Rectal smooth muscle tissue (tissue), 1 donor: Measurements from ENCODE around the gene ETV6.

ENCODE experiments used
- H3K27ac ChIP-seq: one replicate; pipeline ENCODE4 v1.7.0; 2013; ENCODE audit warnings: low read depth, low read length, inconsistent platforms
- H3K27me3 ChIP-seq: one replicate; pipeline ENCODE4 v1.7.0; 2013; ENCODE audit warnings: low read length; ENCODE audit not compliant: control insufficient read depth, insufficient read depth
- H3K36me3 ChIP-seq: one replicate; pipeline ENCODE4 v1.7.0; 2013; ENCODE audit warnings: low read length; ENCODE audit not compliant: control insufficient read depth, insufficient read depth
- H3K4me1 ChIP-seq: one replicate; pipeline ENCODE4 v1.7.0; 2013; ENCODE audit warnings: low read length; ENCODE audit not compliant: control insufficient read depth, insufficient read depth
- H3K4me3 ChIP-seq: one replicate; pipeline ENCODE4 v1.7.0; 2013; ENCODE audit warnings: low read length
- H3K9ac ChIP-seq: one replicate; pipeline ENCODE4 v1.7.0; 2013; ENCODE audit warnings: low read length

ETV6 gene

GRCh38 chr12:11704089-11704488, 54.6 kb downstream of the ETV6 start:
- Histone ChIP-seq H3K9ac (no peak overlapping the region), H3K27me3 (no peaks in the 10 kb centered on the region), H3K4me3 (no peak overlapping the region), H3K4me1 (peaks cover 36% of the 10 kb centered on the region), H3K27ac (peak overlapping the region; percentile 42), H3K36me3 (no peaks in the 10 kb centered on the region)

- Histone ChIP-seq H3K4me1 (peaks cover 39% of the 10 kb centered on the region), H3K27ac (peak overlapping the region; percentile 87), H3K9ac (no peak overlapping the region), H3K4me3 (no peak overlapping the region), H3K36me3 (no peaks in the 10 kb centered on the region), H3K27me3 (no peaks in the 10 kb centered on the region)
Measured at GRCh38 chr12:11705010-11705409, 55.5 kb downstream of the ETV6 start.

- no peak overlapping the region for H3K9ac ChIP-seq
- no peaks in the 10 kb centered on the region for H3K27me3 ChIP-seq
- H3K4me1 ChIP-seq: peaks cover 40% of the 10 kb centered on the region
- H3K4me3 ChIP-seq: no peak overlapping the region
- no peaks in the 10 kb centered on the region for H3K36me3 ChIP-seq
- H3K27ac ChIP-seq: peak overlapping the region; percentile 87
Measured at GRCh38 chr12:11706509-11707379, 57.3 kb downstream of the ETV6 start.

GRCh38 chr12:11707535-11707934, 58.1 kb downstream of the ETV6 start:
- no peaks in the 10 kb centered on the region for H3K36me3 ChIP-seq
- peaks cover 41% of the 10 kb centered on the region for H3K4me1 ChIP-seq
- H3K27ac ChIP-seq: peak overlapping the region; percentile 87
- H3K27me3 ChIP-seq: no peaks in the 10 kb centered on the region
- H3K9ac ChIP-seq: no peak overlapping the region
- H3K4me3 ChIP-seq: no peak overlapping the region

GRCh38 chr12:11709513-11709912, 60.0 kb downstream of the ETV6 start:
- H3K4me3 ChIP-seq: no peak overlapping the region
- peaks cover 44% of the 10 kb centered on the region for H3K4me1 ChIP-seq
- no peaks in the 10 kb centered on the region for H3K36me3 ChIP-seq
- H3K27me3 ChIP-seq: no peaks in the 10 kb centered on the region
- H3K9ac ChIP-seq: no peak overlapping the region
- peak overlapping the region; percentile 47 for H3K27ac ChIP-seq

- no peaks in the 10 kb centered on the region for H3K36me3 ChIP-seq
- H3K4me1 ChIP-seq: peaks cover 41% of the 10 kb centered on the region
- H3K27me3 ChIP-seq: no peaks in the 10 kb centered on the region
- H3K9ac ChIP-seq: no peak overlapping the region
- peak overlapping the region; percentile 33 for H3K27ac ChIP-seq
- H3K4me3 ChIP-seq: no peak overlapping the region
Measured at GRCh38 chr12:11710431-11710830, 61.0 kb downstream of the ETV6 start.

- Histone ChIP-seq H3K36me3 (no peaks in the 10 kb centered on the region), H3K27ac (peak overlapping the region; percentile 38), H3K4me3 (no peak overlapping the region), H3K4me1 (peaks cover 37% of the 10 kb centered on the region), H3K27me3 (no peaks in the 10 kb centered on the region), H3K9ac (no peak overlapping the region)
Measured at GRCh38 chr12:11710906-11711305, 61.4 kb downstream of the ETV6 start.

- Histone ChIP-seq H3K27me3 (no peaks in the 10 kb centered on the region), H3K9ac (no peak overlapping the region), H3K36me3 (no peaks in the 10 kb centered on the region), H3K4me1 (peaks cover 29% of the 10 kb centered on the region), H3K4me3 (no peak overlapping the region), H3K27ac (peak overlapping the region; percentile 38)
Measured at GRCh38 chr12:11711651-11712327, 62.3 kb downstream of the ETV6 start.

GRCh38 chr12:11712491-11712890, 63.0 kb downstream of the ETV6 start:
- Histone ChIP-seq H3K4me3 (no peak overlapping the region), H3K27me3 (no peaks in the 10 kb centered on the region), H3K4me1 (peaks cover 28% of the 10 kb centered on the region), H3K36me3 (no peaks in the 10 kb centered on the region), H3K27ac (no peak overlapping the region), H3K9ac (no peak overlapping the region)

GRCh38 chr12:11713202-11713601, 63.7 kb downstream of the ETV6 start:
- Histone ChIP-seq H3K27me3 (no peaks in the 10 kb centered on the region), H3K4me3 (no peak overlapping the region), H3K9ac (no peak overlapping the region), H3K36me3 (no peaks in the 10 kb centered on the region), H3K27ac (no peak overlapping the region), H3K4me1 (peaks cover 24% of the 10 kb centered on the region)

- Histone ChIP-seq H3K27ac (no peak overlapping the region), H3K4me3 (no peak overlapping the region), H3K36me3 (no peaks in the 10 kb centered on the region), H3K27me3 (no peaks in the 10 kb centered on the region), H3K4me1 (peaks cover 30% of the 10 kb centered on the region), H3K9ac (no peak overlapping the region)
Measured at GRCh38 chr12:11714626-11715025, 65.2 kb downstream of the ETV6 start.

- Histone ChIP-seq H3K27me3 (no peaks in the 10 kb centered on the region), H3K36me3 (no peaks in the 10 kb centered on the region), H3K9ac (no peak overlapping the region), H3K27ac (no peak overlapping the region), H3K4me3 (no peak overlapping the region), H3K4me1 (peaks cover 28% of the 10 kb centered on the region)
Measured at GRCh38 chr12:11715621-11716020, 66.1 kb downstream of the ETV6 start.
